HCT116 (cell line): ENCODE measurements around the gene PLCZ1. TPM values are rescaled to one million over a fixed set of nuclear protein-coding genes. Genes with fewer than 3 reads are reported as not detected.

ENCODE experiments used
- ATAC-seq: fragments of 200-7000 bp; cut with Tn5 transposase; 2 replicates; pipeline ENCODE4 v1.9.1; 2020; ENCODE audit warnings: mild to moderate bottlenecking, moderate library complexity
- BruUV-seq: library from RNA; stranded (reverse); fragments of 400-500 nt; replicated peaks from 2 replicates; lab custom pipeline; 2021; lab: Mats Ljungman, UMichigan
- CTCF ChIA-PET: fragments of 300-600 bp; sonication (Branson Sonifier 250); formaldehyde crosslinking; loops from one replicate; lab custom pipeline; 2021; ENCODE audit warnings: antibody characterized with exemption; lab: Charles Lee
- POLR2A ChIA-PET: fragments of 300-600, 350-600 bp; sonication (Branson Sonifier 250); formaldehyde crosslinking; loops from one replicate; lab custom pipeline; 2021; ENCODE audit warnings: antibody characterized with exemption; lab: Charles Lee
- RAD21 ChIA-PET, 2 experiments: fragments of 300-600 bp; sonication (Branson Sonifier 250); formaldehyde crosslinking; loops; one replicate each; lab custom pipeline; 2023; ENCODE audit warnings: low total read pairs in 2 of 2; ENCODE audit not compliant: uncharacterized antibody in 2 of 2, unreplicated experiment in 2 of 2, low non-redundant PET in 1 of 2; lab: Charles Lee
- DNase-seq: peaks from one replicate; pipeline ENCODE4 v3.0.0-alpha.2; 2010; ENCODE audit warnings: low read depth, low spot score
- H2AFZ ChIP-seq: fragments of 200-600 bp; shearing (Covaris generic), sonication (generic); 2 replicates; pipeline ENCODE4 v1.6.1; 2017; ENCODE audit warnings: low read depth, mixed run types, mixed read lengths, antibody characterized with exemption, low read length; ENCODE audit not compliant: poor library complexity, severe bottlenecking
- H3K27ac ChIP-seq: 2 replicates; pipeline ENCODE4 v1.5.1; 2012; ENCODE audit warnings: low read depth, low read length
- H3K27me3 ChIP-seq: fragments of 200-600 bp; sonication (generic); 2 replicates; pipeline ENCODE4 v1.6.1; 2016; ENCODE audit warnings: mixed run types, low read length, mixed read lengths; ENCODE audit not compliant: insufficient read depth
- H3K36me3 ChIP-seq, 2 experiments: fragments of 200-500 bp in 1 of 2; fragments of 200-600 bp in 1 of 2; sonication (Bioruptor generic) in 1 of 2; sonication (generic) in 1 of 2; 2 replicates each; pipeline versions ENCODE4 v1.5.1 to v1.6.1; 2014 to 2016; ENCODE audit warnings: low read length in 2 of 2, inconsistent platforms in 1 of 2, mixed read lengths in 1 of 2, mixed run types in 1 of 2; ENCODE audit not compliant: insufficient read depth in 2 of 2, control insufficient read depth in 1 of 2
- H3K4me1 ChIP-seq, 2 experiments: fragments of 200-600 bp in 1 of 2; sonication (generic) in 1 of 2; 2 replicates each; pipeline versions ENCODE4 v1.5.1 to v1.6.1; 2012 to 2017; ENCODE audit warnings: low read length in 2 of 2, inconsistent platforms in 1 of 2, mild to moderate bottlenecking in 1 of 2, mixed read lengths in 1 of 2, mixed run types in 1 of 2, moderate library complexity in 1 of 2; ENCODE audit not compliant: insufficient read depth in 2 of 2, control insufficient read depth in 1 of 2
- H3K4me2 ChIP-seq: fragments of 200-600 bp; sonication (generic); 2 replicates; pipeline ENCODE4 v1.6.1; 2017; ENCODE audit warnings: mixed run types, low read length, mixed read lengths
- H3K4me3 ChIP-seq, 2 experiments: fragments of 200-600 bp in 1 of 2; sonication (generic) in 1 of 2; replicated peaks in 1 of 2; 2 replicates each; pipeline ENCODE4 v1.5.1; 2011 to 2016; ENCODE audit warnings: low read length in 2 of 2, control low read depth in 1 of 2, low read depth in 1 of 2, mild to moderate bottlenecking in 1 of 2, mixed read lengths in 1 of 2, mixed run types in 1 of 2
- H3K79me2 ChIP-seq: fragments of 200-600 bp; sonication (generic); 2 replicates; pipeline ENCODE4 v1.6.1; 2017; ENCODE audit warnings: mild to moderate bottlenecking, mixed run types, low read length, moderate library complexity, mixed read lengths; ENCODE audit not compliant: insufficient read depth
- H3K9ac ChIP-seq: fragments of 200-600 bp; sonication (generic); 2 replicates; pipeline ENCODE4 v1.6.1; 2016; ENCODE audit warnings: low read length, mixed read lengths
- H3K9me2 ChIP-seq: fragments of 200-600 bp; sonication (generic), shearing (Covaris generic); 2 replicates; pipeline ENCODE4 v1.6.1; 2017; ENCODE audit warnings: mixed run types, mild to moderate bottlenecking, moderate library complexity; ENCODE audit not compliant: insufficient read depth
- H3K9me3 ChIP-seq, 2 experiments: fragments of 200-500 bp in 1 of 2; fragments of 200-600 bp in 1 of 2; sonication (Bioruptor generic) in 1 of 2; sonication (generic) in 1 of 2; 2 replicates each; pipeline ENCODE4 v1.6.1; 2014 to 2017; ENCODE audit warnings: low read length in 2 of 2, mixed read lengths in 2 of 2, inconsistent platforms in 1 of 2, low read depth in 1 of 2, mild to moderate bottlenecking in 1 of 2, mixed run types in 1 of 2, moderate library complexity in 1 of 2; ENCODE audit not compliant: control insufficient read depth in 1 of 2, insufficient read depth in 1 of 2
- H4K20me1 ChIP-seq: fragments of 200-600 bp; sonication (generic), shearing (Covaris generic); 2 replicates; pipeline ENCODE4 v1.6.1; 2017; ENCODE audit warnings: mixed run types, mild to moderate bottlenecking, moderate library complexity; ENCODE audit not compliant: insufficient read depth
- CBX3 ChIP-seq: IDR thresholded peaks from 2 replicates; pipeline ENCODE4 v1.6.1; 2012; ENCODE audit warnings: low read depth
- EGR1 ChIP-seq: IDR thresholded peaks from 2 replicates; pipeline ENCODE4 v1.6.1; 2012; ENCODE audit warnings: low read depth
- ELF1 ChIP-seq: IDR thresholded peaks from 2 replicates; pipeline ENCODE4 v1.6.1; 2012; ENCODE audit warnings: low read depth, borderline replicate concordance
- EZH2 ChIP-seq: fragments of 200-600 bp; sonication (generic); IDR thresholded peaks from 2 replicates; pipeline ENCODE4 v1.6.1; 2017; ENCODE audit warnings: antibody characterized with exemption, mixed run types
- EZH2phosphoT487 ChIP-seq: fragments of 200-600 bp; IDR thresholded peaks from 2 replicates; pipeline ENCODE4 v1.6.1; 2018; ENCODE audit warnings: antibody characterized with exemption, borderline replicate concordance
- FOSL1 ChIP-seq: IDR thresholded peaks from 2 replicates; pipeline ENCODE4 v1.6.1; 2012; ENCODE audit warnings: low read depth
- JUND ChIP-seq: IDR thresholded peaks from 2 replicates; pipeline ENCODE4 v1.6.1; 2012
- POLR2A ChIP-seq: IDR thresholded peaks from 2 replicates; pipeline ENCODE4 v1.7.0; 2011; ENCODE audit warnings: borderline replicate concordance; ENCODE audit not compliant: insufficient read depth, insufficient read length; ENCODE audit errors: extremely low read depth
- SIN3A ChIP-seq: IDR thresholded peaks from 2 replicates; pipeline ENCODE4 v1.6.1; 2012; ENCODE audit warnings: low read depth
- SRF ChIP-seq: IDR thresholded peaks from 2 replicates; pipeline ENCODE4 v1.6.1; 2012; ENCODE audit warnings: low read depth
- TCF7L2 ChIP-seq: IDR thresholded peaks from 2 replicates; pipeline ENCODE4 v1.7.0; 2011; ENCODE audit warnings: borderline replicate concordance, inconsistent platforms; ENCODE audit not compliant: insufficient read depth, insufficient read length; ENCODE audit errors: extremely low read depth
- YY1 ChIP-seq: IDR thresholded peaks from 2 replicates; pipeline ENCODE4 v1.6.1; 2011; ENCODE audit warnings: low read length, low read depth, moderate library complexity, mild to moderate bottlenecking; ENCODE audit not compliant: insufficient replicate concordance; ENCODE audit errors: extremely low read depth
- intact Hi-C: fragments of 100-400 bp; cut with micrococcal nuclease; formaldehyde crosslinking; loops from 2 replicates; pipeline ENCODE4 v1.10.0; 2022
- total RNA-seq: library from RNA; stranded (reverse); gene quantifications from one replicate; pipeline ENCODE4 v1.2.1, GENCODE V29; 2021; ENCODE audit not compliant: unreplicated experiment
- TF ChIP-seq, protein P1 (sequence below): IDR thresholded peaks from 2 replicates; pipeline ENCODE4 v1.6.1; 2012; ENCODE audit warnings: low read depth
- TF ChIP-seq, protein P2 (sequence below): IDR thresholded peaks from 2 replicates; pipeline ENCODE4 v1.6.1; 2012

The PLCZ1 gene
- total RNA-seq, 1 experiment from 2014 or later: not detected

DNA sequence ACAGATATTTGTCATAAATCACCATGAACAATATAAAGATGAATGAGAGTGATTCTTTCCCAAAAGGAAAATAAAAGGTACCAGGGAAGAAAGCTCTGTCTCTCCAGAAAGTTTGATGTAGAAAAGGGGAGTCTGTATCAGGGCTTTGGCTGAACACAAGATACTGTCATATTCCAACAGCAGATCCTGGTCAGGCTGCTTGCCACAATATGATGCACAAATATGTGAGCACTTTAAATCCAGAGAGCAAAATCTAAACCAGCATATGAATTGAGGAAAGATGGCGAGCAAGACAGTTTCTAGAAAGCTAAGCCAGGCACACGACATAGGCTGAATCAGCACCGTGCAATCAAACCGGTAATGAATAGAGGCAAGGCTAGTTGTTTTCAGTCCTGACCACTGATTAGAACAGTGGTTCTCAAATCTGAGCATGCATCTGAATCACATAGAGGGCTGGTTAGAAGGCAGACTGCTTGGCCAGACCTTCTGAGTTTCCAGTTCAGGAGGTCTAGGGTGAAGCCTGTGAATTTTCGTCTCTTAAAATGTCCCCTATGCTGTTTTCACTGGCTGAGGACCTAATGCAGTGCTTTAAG, 60.7 kb downstream of the PLCZ1 start:
- H3K27me3 ChIP-seq: no peaks in the 10 kb centered on the region
- POLR2A ChIA-PET: no interaction called here
- no peaks in the 10 kb centered on the region for H3K9me3 ChIP-seq
- H3K9ac ChIP-seq: no peak overlapping the region
- DNase-seq (no peak), ATAC-seq (no peak)
- BruUV-seq: no TSS peak
- TF ChIP-seq CBX3 (no peak), JUND (no peak), EGR1 (no peak), YY1 (no peak), TCF7L2 (no peak), FOSL1 (no peak), EZH2 (no peak), POLR2A (no peak), SRF (no peak), EZH2phosphoT487 (no peak), ELF1 (no peak), SIN3A (no peak)
- TF ChIP-seq, protein P1, sequence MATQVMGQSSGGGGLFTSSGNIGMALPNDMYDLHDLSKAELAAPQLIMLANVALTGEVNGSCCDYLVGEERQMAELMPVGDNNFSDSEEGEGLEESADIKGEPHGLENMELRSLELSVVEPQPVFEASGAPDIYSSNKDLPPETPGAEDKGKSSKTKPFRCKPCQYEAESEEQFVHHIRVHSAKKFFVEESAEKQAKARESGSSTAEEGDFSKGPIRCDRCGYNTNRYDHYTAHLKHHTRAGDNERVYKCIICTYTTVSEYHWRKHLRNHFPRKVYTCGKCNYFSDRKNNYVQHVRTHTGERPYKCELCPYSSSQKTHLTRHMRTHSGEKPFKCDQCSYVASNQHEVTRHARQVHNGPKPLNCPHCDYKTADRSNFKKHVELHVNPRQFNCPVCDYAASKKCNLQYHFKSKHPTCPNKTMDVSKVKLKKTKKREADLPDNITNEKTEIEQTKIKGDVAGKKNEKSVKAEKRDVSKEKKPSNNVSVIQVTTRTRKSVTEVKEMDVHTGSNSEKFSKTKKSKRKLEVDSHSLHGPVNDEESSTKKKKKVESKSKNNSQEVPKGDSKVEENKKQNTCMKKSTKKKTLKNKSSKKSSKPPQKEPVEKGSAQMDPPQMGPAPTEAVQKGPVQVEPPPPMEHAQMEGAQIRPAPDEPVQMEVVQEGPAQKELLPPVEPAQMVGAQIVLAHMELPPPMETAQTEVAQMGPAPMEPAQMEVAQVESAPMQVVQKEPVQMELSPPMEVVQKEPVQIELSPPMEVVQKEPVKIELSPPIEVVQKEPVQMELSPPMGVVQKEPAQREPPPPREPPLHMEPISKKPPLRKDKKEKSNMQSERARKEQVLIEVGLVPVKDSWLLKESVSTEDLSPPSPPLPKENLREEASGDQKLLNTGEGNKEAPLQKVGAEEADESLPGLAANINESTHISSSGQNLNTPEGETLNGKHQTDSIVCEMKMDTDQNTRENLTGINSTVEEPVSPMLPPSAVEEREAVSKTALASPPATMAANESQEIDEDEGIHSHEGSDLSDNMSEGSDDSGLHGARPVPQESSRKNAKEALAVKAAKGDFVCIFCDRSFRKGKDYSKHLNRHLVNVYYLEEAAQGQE: no peak
- TF ChIP-seq, protein P2, sequence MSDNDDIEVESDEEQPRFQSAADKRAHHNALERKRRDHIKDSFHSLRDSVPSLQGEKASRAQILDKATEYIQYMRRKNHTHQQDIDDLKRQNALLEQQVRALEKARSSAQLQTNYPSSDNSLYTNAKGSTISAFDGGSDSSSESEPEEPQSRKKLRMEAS: no peak
- intact Hi-C loops: no loop called here
- RAD21 ChIA-PET: no interaction called here
- H3K36me3 ChIP-seq: no peaks in the 10 kb centered on the region
- H3K4me2 ChIP-seq: no peak overlapping the region
- no peaks in the 10 kb centered on the region for H4K20me1 ChIP-seq
- H2AFZ ChIP-seq: no peak overlapping the region
- no peaks in the 10 kb centered on the region for H3K79me2 ChIP-seq
- no peak overlapping the region for H3K4me3 ChIP-seq
- H3K27ac ChIP-seq: no peak overlapping the region
- H3K9me2 ChIP-seq: no peaks in the 10 kb centered on the region
- CTCF ChIA-PET: no interaction called here
- H3K4me1 ChIP-seq: no peaks in the 10 kb centered on the region
